HEK293 (cell line): ENCODE results near the gene DTNA.

Experiments
- CTCF ChIA-PET: fragments of 350-600 bp; formaldehyde crosslinking; extraction: SDS; loops from one replicate; lab custom pipeline; 2021; ENCODE audit warnings: antibody characterized with exemption; lab: Yijun Ruan, JAX
- POLR2A ChIA-PET: fragments of 300-600 bp; formaldehyde crosslinking; extraction: SDS; loops from one replicate; lab custom pipeline; 2020; ENCODE audit warnings: antibody characterized with exemption, inconsistent platforms; lab: Yijun Ruan, JAX
- H3K27ac ChIP-seq: fragments of 200-500 bp; sonication (Bioruptor generic); 2 replicates; pipeline ENCODE4 v1.5.1; 2014; ENCODE audit warnings: low read depth, low read length, control low read depth, inconsistent platforms; ENCODE audit errors: extremely low read depth
- H3K36me3 ChIP-seq, 2 experiments: fragments of 200-500 bp in 1 of 2; sonication (Bioruptor generic) in 1 of 2; 1 replicate in 1 of 2; 2 replicates in 1 of 2; pipeline ENCODE4 v1.5.1; 2014 to 2017; ENCODE audit warnings: inconsistent platforms in 2 of 2, low read length in 2 of 2; ENCODE audit not compliant: control insufficient read depth in 2 of 2, insufficient read depth in 1 of 2
- H3K4me1 ChIP-seq: fragments of 200-500 bp; sonication (Bioruptor generic); 2 replicates; pipeline ENCODE4 v1.5.1; 2014; ENCODE audit warnings: mild to moderate bottlenecking, low read length, inconsistent platforms; ENCODE audit not compliant: control insufficient read depth, insufficient read depth
- H3K4me3 ChIP-seq: 2 replicates; pipeline ENCODE4 v1.5.1; 2011; ENCODE audit warnings: low read depth, mild to moderate bottlenecking, control low read depth, low read length, moderate library complexity
- H3K9me3 ChIP-seq: fragments of 200-500 bp; sonication (Bioruptor generic); 2 replicates; pipeline ENCODE4 v1.5.1; 2014; ENCODE audit warnings: low read depth, low read length, inconsistent platforms; ENCODE audit not compliant: control insufficient read depth, insufficient read depth
- GLI2 ChIP-seq: fragments of 450-650 bp; formaldehyde crosslinking; IDR thresholded peaks from 2 replicates; pipeline ENCODE4; 2017; ENCODE audit warnings: missing biosample characterization, missing genetic modification characterization, low read depth, borderline replicate concordance
- KLF17 ChIP-seq: fragments of 450-650 bp; formaldehyde crosslinking; IDR thresholded peaks from 2 replicates; pipeline ENCODE4 v1.5.1; 2016; ENCODE audit warnings: missing biosample characterization, missing genetic modification characterization
- KLF7 ChIP-seq: fragments of 450-650 bp; formaldehyde crosslinking; IDR thresholded peaks from 2 replicates; pipeline ENCODE4 v1.5.1; 2016; ENCODE audit warnings: missing biosample characterization, missing genetic modification characterization, borderline replicate concordance
- PRDM1 ChIP-seq: fragments of 450-650 bp; formaldehyde crosslinking; IDR thresholded peaks from 2 replicates; pipeline ENCODE4; 2016; ENCODE audit warnings: missing biosample characterization, missing genetic modification characterization
- REST ChIP-seq: fragments of 450-650 bp; formaldehyde crosslinking; IDR thresholded peaks from 2 replicates; pipeline ENCODE4 v1.5.1; 2016; ENCODE audit warnings: missing biosample characterization, missing genetic modification characterization
- TRIM28 ChIP-seq: IDR thresholded peaks from 2 replicates; pipeline ENCODE4 v1.6.1; 2011; ENCODE audit warnings: low read length, control low read depth, borderline replicate concordance
- WT1 ChIP-seq: fragments of 450-650 bp; formaldehyde crosslinking; IDR thresholded peaks from 2 replicates; pipeline ENCODE4 v1.5.1; 2016; ENCODE audit warnings: missing biosample characterization, missing genetic modification characterization
- ZBTB17 ChIP-seq: fragments of 450-650 bp; formaldehyde crosslinking; IDR thresholded peaks from 2 replicates; pipeline ENCODE4 v1.5.1; 2016; ENCODE audit warnings: missing biosample characterization, missing genetic modification characterization
- ZBTB8A ChIP-seq: fragments of 450-650 bp; formaldehyde crosslinking; IDR thresholded peaks from 2 replicates; pipeline ENCODE4 v1.5.1; 2016; ENCODE audit warnings: missing biosample characterization, missing genetic modification characterization
- ZFP37 ChIP-seq: fragments of 450-650 bp; formaldehyde crosslinking; IDR thresholded peaks from 2 replicates; pipeline ENCODE4 v1.5.1; 2016; ENCODE audit warnings: missing biosample characterization, missing genetic modification characterization
- ZNF112 ChIP-seq: fragments of 450-650 bp; formaldehyde crosslinking; IDR thresholded peaks from 2 replicates; pipeline ENCODE4 v1.5.0; 2017; ENCODE audit warnings: missing biosample characterization, missing genetic modification characterization
- ZNF175 ChIP-seq: fragments of 450-650 bp; formaldehyde crosslinking; IDR thresholded peaks from 2 replicates; pipeline ENCODE4 v1.5.1; 2016; ENCODE audit warnings: missing biosample characterization, missing genetic modification characterization
- ZNF19 ChIP-seq: fragments of 450-650 bp; formaldehyde crosslinking; IDR thresholded peaks from 2 replicates; pipeline ENCODE4; 2016; ENCODE audit warnings: missing biosample characterization, missing genetic modification characterization, low read depth
- ZNF280C ChIP-seq: fragments of 450-650 bp; formaldehyde crosslinking; IDR thresholded peaks from 2 replicates; pipeline ENCODE4 v1.5.1; 2016; ENCODE audit warnings: missing biosample characterization, missing genetic modification characterization
- ZNF311 ChIP-seq: fragments of 450-650 bp; formaldehyde crosslinking; IDR thresholded peaks from 2 replicates; pipeline ENCODE4 v1.5.1; 2017; ENCODE audit warnings: missing biosample characterization, missing genetic modification characterization, borderline replicate concordance
- ZNF341 ChIP-seq: fragments of 450-650 bp; formaldehyde crosslinking; IDR thresholded peaks from 2 replicates; pipeline ENCODE4; 2016; ENCODE audit warnings: low read depth, missing biosample characterization, missing genetic modification characterization
- ZNF366 ChIP-seq: fragments of 450-650 bp; formaldehyde crosslinking; conservative IDR thresholded peaks from 2 replicates; pipeline ENCODE4 v1.5.1; 2016; ENCODE audit warnings: missing biosample characterization, missing genetic modification characterization
- ZNF433 ChIP-seq: fragments of 450-650 bp; formaldehyde crosslinking; IDR thresholded peaks from 2 replicates; pipeline ENCODE4 v1.5.1; 2016; ENCODE audit warnings: missing biosample characterization, missing genetic modification characterization, low read depth
- ZNF600 ChIP-seq: fragments of 450-650 bp; formaldehyde crosslinking; IDR thresholded peaks from 2 replicates; pipeline ENCODE4 v1.5.1; 2016; ENCODE audit warnings: missing biosample characterization, missing genetic modification characterization
- ZNF654 ChIP-seq: fragments of 450-650 bp; formaldehyde crosslinking; IDR thresholded peaks from 2 replicates; pipeline ENCODE4 v1.5.1; 2016; ENCODE audit warnings: low read depth, missing biosample characterization, missing genetic modification characterization
- TF ChIP-seq, protein P1 (sequence below): fragments of 450-650 bp; formaldehyde crosslinking; IDR thresholded peaks from 2 replicates; pipeline ENCODE4 v1.5.1; 2016; ENCODE audit warnings: missing biosample characterization, missing genetic modification characterization

DTNA gene

DNA sequence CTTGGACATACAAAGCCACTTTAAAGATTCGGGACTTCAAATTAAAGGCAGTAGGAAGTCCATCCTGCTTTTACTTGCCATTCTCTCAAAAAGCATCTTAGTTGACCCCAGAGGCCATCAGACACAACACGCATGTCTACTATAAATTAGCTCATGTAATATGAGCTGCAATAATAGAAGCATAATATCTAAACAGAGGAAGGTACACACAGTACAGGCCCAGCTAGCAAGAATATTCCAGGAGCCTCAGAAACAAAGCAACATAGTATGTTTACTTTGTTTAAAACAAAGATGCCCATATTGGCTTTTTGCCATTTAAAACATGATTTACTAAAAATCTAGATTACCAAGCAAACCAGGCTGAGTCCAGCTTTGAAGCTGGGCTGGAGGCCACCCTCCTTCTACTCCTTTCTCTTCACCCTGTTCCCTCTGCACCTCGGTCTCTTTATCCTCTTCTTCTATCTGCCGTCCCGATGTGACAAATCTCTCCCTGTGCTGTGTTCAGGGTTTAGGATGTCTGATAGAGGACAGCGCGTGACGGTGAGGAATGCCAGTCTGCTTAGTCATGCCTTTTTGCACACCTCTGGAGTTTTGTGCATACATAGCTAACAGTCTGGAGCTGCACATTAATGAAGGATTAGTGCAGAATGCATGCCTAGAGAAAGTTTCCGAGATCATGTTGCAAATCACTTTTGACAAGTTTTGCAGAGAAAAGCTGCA, 28.2 kb downstream of the DTNA start:
- Histone ChIP-seq H3K4me3 (no peak overlapping the region), H3K36me3 (no peaks in the 10 kb centered on the region), H3K4me1 (peaks cover 15% of the 10 kb centered on the region), H3K27ac (no peak overlapping the region), H3K9me3 (no peaks in the 10 kb centered on the region)
- TF ChIP-seq TRIM28 (peak; percentile 91), ZNF366 (tag by site-specific recombination) (peak; percentile 74), ZNF19 (tag by site-specific recombination) (no peak), ZNF600 (tag by site-specific recombination) (peak; percentile 36; the same call in 1 of the 2 replicates), ZFP37 (tag by site-specific recombination) (0 out of 2 replicates have a peak, but pooled peaks have one; percentile 32), ZNF311 (no peak), ZNF341 (tag by site-specific recombination) (no peak), ZNF654 (no peak), PRDM1 (tag by site-specific recombination) (peak; percentile 87), WT1 (tag by site-specific recombination) (no peak), ZNF433 (tag by site-specific recombination) (no peak), ZBTB17 (tag by site-specific recombination) (peak; percentile 84)
- TF ChIP-seq, protein P1, sequence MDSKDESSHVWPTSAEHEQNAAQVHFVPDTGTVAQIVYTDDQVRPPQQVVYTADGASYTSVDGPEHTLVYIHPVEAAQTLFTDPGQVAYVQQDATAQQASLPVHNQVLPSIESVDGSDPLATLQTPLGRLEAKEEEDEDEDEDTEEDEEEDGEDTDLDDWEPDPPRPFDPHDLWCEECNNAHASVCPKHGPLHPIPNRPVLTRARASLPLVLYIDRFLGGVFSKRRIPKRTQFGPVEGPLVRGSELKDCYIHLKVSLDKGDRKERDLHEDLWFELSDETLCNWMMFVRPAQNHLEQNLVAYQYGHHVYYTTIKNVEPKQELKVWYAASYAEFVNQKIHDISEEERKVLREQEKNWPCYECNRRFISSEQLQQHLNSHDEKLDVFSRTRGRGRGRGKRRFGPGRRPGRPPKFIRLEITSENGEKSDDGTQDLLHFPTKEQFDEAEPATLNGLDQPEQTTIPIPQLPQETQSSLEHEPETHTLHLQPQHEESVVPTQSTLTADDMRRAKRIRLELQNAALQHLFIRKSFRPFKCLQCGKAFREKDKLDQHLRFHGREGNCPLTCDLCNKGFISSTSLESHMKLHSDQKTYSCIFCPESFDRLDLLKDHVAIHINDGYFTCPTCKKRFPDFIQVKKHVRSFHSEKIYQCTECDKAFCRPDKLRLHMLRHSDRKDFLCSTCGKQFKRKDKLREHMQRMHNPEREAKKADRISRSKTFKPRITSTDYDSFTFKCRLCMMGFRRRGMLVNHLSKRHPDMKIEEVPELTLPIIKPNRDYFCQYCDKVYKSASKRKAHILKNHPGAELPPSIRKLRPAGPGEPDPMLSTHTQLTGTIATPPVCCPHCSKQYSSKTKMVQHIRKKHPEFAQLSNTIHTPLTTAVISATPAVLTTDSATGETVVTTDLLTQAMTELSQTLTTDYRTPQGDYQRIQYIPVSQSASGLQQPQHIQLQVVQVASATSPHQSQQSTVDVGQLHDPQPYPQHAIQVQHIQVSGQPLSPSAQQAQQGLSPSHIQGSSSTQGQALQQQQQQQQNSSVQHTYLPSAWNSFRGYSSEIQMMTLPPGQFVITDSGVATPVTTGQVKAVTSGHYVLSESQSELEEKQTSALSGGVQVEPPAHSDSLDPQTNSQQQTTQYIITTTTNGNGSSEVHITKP (tag by site-specific recombination) = peak; percentile 29
- ChIA-PET POLR2A (no interaction called here), CTCF (interaction anchor here (0.7 to 2.7 kb wide), 7 partner anchors 9 to 79 kb away, joined by 3 to 15 read pairs (median 5); no protein-coding TSS in a partner anchor)

DNA sequence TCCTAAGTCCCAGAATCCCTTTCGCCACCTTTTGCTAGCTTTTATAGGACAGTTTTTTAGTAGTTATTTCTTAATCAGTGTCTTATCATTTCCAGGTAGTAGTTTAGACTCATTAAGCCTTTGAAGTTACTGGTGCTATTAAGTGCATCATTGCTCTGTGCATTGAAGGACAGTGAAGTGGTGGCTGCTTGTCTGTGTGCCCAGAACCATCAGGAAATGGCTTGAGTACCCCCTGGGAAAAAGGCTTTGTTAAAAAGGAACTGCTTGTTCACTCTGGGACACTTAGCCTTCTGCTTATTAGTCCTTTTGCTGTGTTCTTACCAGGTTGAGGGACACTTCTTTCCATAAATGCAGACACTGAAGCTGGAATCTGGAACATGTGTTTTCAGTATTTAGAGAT, 30.0 kb downstream of the DTNA start:
- Histone ChIP-seq H3K4me3 (no peak overlapping the region), H3K9me3 (no peaks in the 10 kb centered on the region), H3K4me1 (peaks cover 15% of the 10 kb centered on the region), H3K36me3 (no peaks in the 10 kb centered on the region), H3K27ac (no peak overlapping the region)
- POLR2A ChIA-PET = no interaction called here
- TF ChIP-seq GLI2 (tag by site-specific recombination) = no peak
- no peak for TF ChIP-seq ZBTB8A
- TF ChIP-seq ZNF112 (tag by site-specific recombination) = no peak
- no peak for TF ChIP-seq KLF7 (tag by site-specific recombination)
- no peak for TF ChIP-seq ZNF175
- TF ChIP-seq KLF17 = no peak
- TF ChIP-seq REST (tag by site-specific recombination) = no peak
- no peak for TF ChIP-seq ZNF280C
- CTCF ChIA-PET = interaction anchor here (0.9 to 2.7 kb wide), 2 partner anchors 11 to 12 kb away, joined by 3 to 15 read pairs; no protein-coding TSS in a partner anchor
